Heart left ventricle (tissue), 16 donors: ENCODE measurements around the gene DISP1. TPM values are rescaled to one million over a fixed set of nuclear protein-coding genes. Genes with fewer than 3 reads are reported as not detected.

Source experiments
- ATAC-seq, 4 donors: fragments of 200-7000 bp; cut with Tn5 transposase; one replicate each; pipeline ENCODE4 v1.9.1; 2020 to 2022; ENCODE audit warnings: moderate library complexity in 4 of 4, mild to moderate bottlenecking in 3 of 4, moderate number of reproducible peaks in 1 of 4
- DNase-seq, 5 donors: peaks; one replicate each; pipeline ENCODE4 v3.0.0-alpha.2; 2020
- H3K27ac ChIP-seq, 12 donors: fragments of 200-600 bp; sonication (generic) in 4 of 12; one replicate each; pipeline versions ENCODE4 v1.5.0 to v1.8.0; 2016 to 2022; ENCODE audit warnings: mild to moderate bottlenecking in 2 of 12
- H3K27me3 ChIP-seq, 9 donors: fragments of 200-600 bp; sonication (generic) in 2 of 9; one replicate each; pipeline versions ENCODE4 v1.5.1 to v1.8.0; 2016 to 2022; ENCODE audit warnings: mild to moderate bottlenecking in 3 of 9
- H3K36me3 ChIP-seq, 9 donors: fragments of 200-600 bp; sonication (generic) in 2 of 9; one replicate each; pipeline versions ENCODE4 v1.5.0 to v1.8.0; 2018 to 2022; ENCODE audit warnings: mild to moderate bottlenecking in 2 of 9
- H3K4me1 ChIP-seq, 12 donors: fragments of 200-600 bp; sonication (generic) in 4 of 12; one replicate each; pipeline versions ENCODE4 v1.5.0 to v1.8.0; 2016 to 2022; ENCODE audit warnings: mild to moderate bottlenecking in 3 of 12
- H3K4me3 ChIP-seq, 12 donors: fragments of 200-600 bp; sonication (generic) in 4 of 12; one replicate each; pipeline versions ENCODE4 v1.5.0 to v1.8.0; 2017 to 2022; ENCODE audit warnings: mild to moderate bottlenecking in 9 of 12, moderate library complexity in 4 of 12
- H3K9me3 ChIP-seq, 12 donors: fragments of 200-600 bp; sonication (generic) in 4 of 12; one replicate each; pipeline versions ENCODE4 v1.5.0 to v1.8.0; 2016 to 2022; ENCODE audit warnings: mild to moderate bottlenecking in 1 of 12
- CTCF ChIP-seq, 12 donors: fragments of 200-600 bp; sonication (generic) in 4 of 12; IDR thresholded peaks; one replicate each; pipeline versions ENCODE4 v1.5.0 to v1.8.0; 2018 to 2022; ENCODE audit warnings: antibody characterized with exemption in 12 of 12, mild to moderate bottlenecking in 5 of 12
- POLR2A ChIP-seq, 2 donors: fragments of 450-650 bp; IDR thresholded peaks; one replicate each; pipeline ENCODE4 v1.6.1; 2017; ENCODE audit warnings: antibody characterized with exemption in 2 of 2, mild to moderate bottlenecking in 2 of 2, moderate library complexity in 2 of 2
- WGBS, 4 donors: extraction: QIAGEN DNeasy Blood & Tissue Kit in 2 of 4; methylation state at CpG; one replicate each; pipeline versions ENCODE4 v1.1.5 to v1.1.7; 2013 to 2018; 5-methylcytosine and 5-hydroxymethylcytosine counted together
- intact Hi-C, 10 donors: fragments of 100-400 bp; cut with DNase I; formaldehyde crosslinking; loops; one replicate each; pipeline versions ENCODE4 v1.11.1 to v1.14.2; 2022
- polyA plus RNA-seq, 2 donors: library from polyadenylated mRNA; stranded (reverse); fragments of 200-250 nt; gene quantifications; one replicate each; pipeline ENCODE4 v1.2.3, GENCODE V29; 2013
- total RNA-seq, 9 donors: library from RNA; depleted of rRNA in 2 of 9; stranded (reverse); fragments of >200 nt in 2 of 9; fragmentation: NEBNext Ultra II Directional in 3 of 9; extraction: Animal tissue kit (Norgen Biotek cat#: 25700) in 3 of 9; gene quantifications; one replicate each; pipeline versions ENCODE4 v1.1.0 to v1.2.4, GENCODE V29; 2016 to 2023
- donor health status: ischemic (EF 13 %, LVEDD 7.1; RV severe dilation, severe dysfunction).
- donor health status: healthy with polysubstance abuse.
- donor health status: DM: no; HTN: yes; CAD: no.
- donor health status: DM: no; HTN: no; CAD: no.
- donor health status: ischemic (EF 25% LVEDD 6.9; RV normal size, moderate dysfunction).
- donor health status: ischemic (EF 25% LVEDD 5.7; RV mildly dilated, moderate dysfunction).
- donor health status: healthy.
- donor health status: DM: yes; HTN: yes; CAD: no.
- donor health status: ischemic (EF 35%, LVEDD 5.7; RV mildly dilated, moderate dysfunction).
- donor health status: nonischemic (EF 11% LVEDD 7.7; RV severe dilation, severe dysfunction).
- donor health status: DM: yes; HTN: yes; CAD: no.
- donor health status: PGD.
- donor health status: ischemic (EF 29% LVEDD 5.4; RV normal size, mild dysfunction).
- donor health status: nonischemic (EF 23%, LVEDD 6.1; RV moderate dilation, normal function).

The DISP1 gene
- total and polyA plus RNA-seq, 11 donors: 2.3 to 16.3 (median 5.8) TPM

- TF ChIP-seq POLR2A (IDR thresholded peaks at IDR 0.05): no peak
- TF ChIP-seq CTCF (IDR thresholded peaks at IDR 0.05): peak; percentile 9 to 74 (median 61)
- ATAC-seq (no peak), DNase-seq (no peak)
- 20 to 23% (median 21%) methylated on average over 2 of the region's 2 CpGs for WGBS, 4 donors
- H3K36me3 ChIP-seq: no peaks in the 10 kb centered on the region
- H3K27me3 ChIP-seq: no peaks in the 10 kb centered on the region
- H3K27ac ChIP-seq: no peak overlapping the region
- peaks cover 0 to 4% (median 0%) of the 10 kb centered on the region in 12 donors for H3K4me1 ChIP-seq
- no peak overlapping the region for H3K4me3 ChIP-seq
- intact Hi-C loops: loop anchor here in 9 of 10 donors (1.0 to 10.0 kb wide), 10 partner anchors 288 to 892 kb away; no protein-coding TSS in a partner anchor
- H3K9me3 ChIP-seq: peaks cover 0 to 6% (median 0%) of the 10 kb centered on the region in 12 donors
Measured at GRCh38 chr1:222792744-222793143, 22.1 kb upstream of the DISP1 start.

GRCh38 chr1:222794656-222795474 is 20.0 kb upstream of the DISP1 start:
- intact Hi-C loops: loop anchor here in 8 of 10 donors (2.0 to 10.0 kb wide), 7 partner anchors 287 to 890 kb away; no protein-coding TSS in a partner anchor
- H3K4me1 ChIP-seq: peaks cover 0 to 4% (median 0%) of the 10 kb centered on the region in 12 donors
- ATAC-seq (peak in 2 of 4 donors; percentile 11 to 45), DNase-seq (peak in 1 of 5 donors; percentile 55)
- no peaks in the 10 kb centered on the region for H3K36me3 ChIP-seq
- H3K4me3 ChIP-seq: no peak overlapping the region
- 74 to 100% (median 81%) methylated on average over 5 to 6 of the region's 6 CpGs for WGBS, 4 donors
- TF ChIP-seq CTCF (IDR thresholded peaks at IDR 0.05) (peak in 1 of 12 donors; percentile 9), POLR2A (IDR thresholded peaks at IDR 0.05) (no peak)
- no peak overlapping the region for H3K27ac ChIP-seq
- no peaks in the 10 kb centered on the region for H3K27me3 ChIP-seq
- H3K9me3 ChIP-seq: peaks cover 0 to 6% (median 0%) of the 10 kb centered on the region in 12 donors

- ATAC-seq: no peak
- Histone ChIP-seq H3K4me3 (no peak overlapping the region), H3K4me1 (no peaks in the 10 kb centered on the region), H3K9me3 (no peaks in the 10 kb centered on the region), H3K36me3 (no peaks in the 10 kb centered on the region), H3K27ac (no peak overlapping the region), H3K27me3 (no peaks in the 10 kb centered on the region)
- DNase-seq: no peak
- intact Hi-C loops: loop anchor here in 2 of 10 donors (10.0 kb wide), 2 partner anchors 327 to 887 kb away; no protein-coding TSS in a partner anchor
- no peak for TF ChIP-seq CTCF (IDR thresholded peaks at IDR 0.05)
- TF ChIP-seq POLR2A (IDR thresholded peaks at IDR 0.05): no peak
Measured at GRCh38 chr1:222798116-222798515, 16.7 kb upstream of the DISP1 start.

- TF ChIP-seq CTCF (IDR thresholded peaks at IDR 0.05) (no peak), POLR2A (IDR thresholded peaks at IDR 0.05) (no peak)
- no peaks in the 10 kb centered on the region for H3K36me3 ChIP-seq
- peaks cover 0 to 4% (median 0%) of the 10 kb centered on the region in 9 donors for H3K27me3 ChIP-seq
- H3K9me3 ChIP-seq: no peaks in the 10 kb centered on the region
- no peaks in the 10 kb centered on the region for H3K4me1 ChIP-seq
- WGBS, 4 donors: 84 to 88% (median 86%) methylated on average over 4 of the region's 4 CpGs
- no peak overlapping the region for H3K27ac ChIP-seq
- DNase-seq: no peak
- intact Hi-C loops: loop anchor here in 2 of 10 donors (10.0 kb wide), 2 partner anchors 326 to 886 kb away; no protein-coding TSS in a partner anchor
- ATAC-seq: no peak
- H3K4me3 ChIP-seq: no peak overlapping the region
Measured at GRCh38 chr1:222798975-222799374, 15.9 kb upstream of the DISP1 start.
